IMR-90 (cell line): ENCODE results near the gene C20orf144.
"Not testable (repeated sequence)": the region's sequence is repeated elsewhere in the genome, so short reads cannot be mapped to it uniquely, and the experiment has no call there.

ENCODE experiments used
- CEBPB ChIP-seq: IDR thresholded peaks from 2 replicates; pipeline ENCODE4 v1.6.1; 2012; ENCODE audit warnings: low read depth, low read length, improper control_type of control experiment
- CTCF ChIP-seq: conservative IDR thresholded peaks from 2 replicates; pipeline ENCODE4 v1.5.1; 2012; ENCODE audit warnings: mild to moderate bottlenecking, low read depth, low read length, improper control_type of control experiment

GRCh38 chr20:33631910-33632309, 30.2 kb upstream of the C20orf144 start:
- not testable (repeated sequence) for TF ChIP-seq CTCF, CEBPB
